ENCODE measurements around the gene TBX20.

The TBX20 gene

DNA sequence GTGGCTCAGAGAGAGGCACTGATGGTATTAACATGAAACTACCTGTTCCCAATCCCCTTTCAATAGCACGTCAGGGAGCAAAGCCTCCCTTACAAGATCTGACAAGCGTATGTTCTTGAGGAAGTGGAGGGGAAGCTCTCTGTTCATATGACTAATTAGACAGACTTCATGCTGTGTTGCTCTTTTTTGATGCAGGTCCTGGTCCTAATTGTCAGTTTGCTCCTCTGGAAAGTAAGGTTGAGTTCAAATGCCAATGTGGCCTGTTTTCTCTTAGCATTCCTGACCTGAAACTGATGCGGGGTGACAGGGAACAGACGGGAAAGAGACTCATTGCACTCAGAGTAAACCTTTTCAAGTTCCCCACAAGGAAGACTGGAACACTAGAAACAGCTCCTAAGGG lies 27.0 kb upstream of the TBX20 start:
- no peak for TF ChIP-seq TCF4 (CRISPR knock-in tag; IDR thresholded peaks at IDR 0.05; ENCODE audit: borderline replicate concordance)
- TF ChIP-seq ZFP30 (CRISPR knock-in tag; IDR thresholded peaks at IDR 0.05): no peak
- TF ChIP-seq CSDC2 (CRISPR knock-in tag; IDR thresholded peaks at IDR 0.05): no peak
- no peak for TF ChIP-seq ISL1 (CRISPR knock-in tag; IDR thresholded peaks at IDR 0.05)
- TF ChIP-seq, protein P1, sequence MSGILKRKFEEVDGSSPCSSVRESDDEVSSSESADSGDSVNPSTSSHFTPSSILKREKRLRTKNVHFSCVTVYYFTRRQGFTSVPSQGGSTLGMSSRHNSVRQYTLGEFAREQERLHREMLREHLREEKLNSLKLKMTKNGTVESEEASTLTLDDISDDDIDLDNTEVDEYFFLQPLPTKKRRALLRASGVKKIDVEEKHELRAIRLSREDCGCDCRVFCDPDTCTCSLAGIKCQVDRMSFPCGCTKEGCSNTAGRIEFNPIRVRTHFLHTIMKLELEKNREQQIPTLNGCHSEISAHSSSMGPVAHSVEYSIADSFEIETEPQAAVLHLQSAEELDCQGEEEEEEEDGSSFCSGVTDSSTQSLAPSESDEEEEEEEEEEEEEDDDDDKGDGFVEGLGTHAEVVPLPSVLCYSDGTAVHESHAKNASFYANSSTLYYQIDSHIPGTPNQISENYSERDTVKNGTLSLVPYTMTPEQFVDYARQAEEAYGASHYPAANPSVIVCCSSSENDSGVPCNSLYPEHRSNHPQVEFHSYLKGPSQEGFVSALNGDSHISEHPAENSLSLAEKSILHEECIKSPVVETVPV (CRISPR knock-in tag; IDR thresholded peaks at IDR 0.05): no peak
- no peak for TF ChIP-seq ZC3H10 (CRISPR knock-in tag; IDR thresholded peaks at IDR 0.05)
- TF ChIP-seq PPARA (CRISPR knock-in tag; IDR thresholded peaks at IDR 0.05; ENCODE audit: borderline replicate concordance): no peak
- TF ChIP-seq TOX (CRISPR knock-in tag; IDR thresholded peaks at IDR 0.05; ENCODE audit: borderline replicate concordance): no peak
- TF ChIP-seq ESRRG (CRISPR knock-in tag; IDR thresholded peaks at IDR 0.05): no peak
- no peak for TF ChIP-seq ZNF565 (CRISPR knock-in tag; conservative IDR thresholded peaks at IDR 0.05; ENCODE audit: low read depth)
- TF ChIP-seq OSR1 (CRISPR knock-in tag; IDR thresholded peaks at IDR 0.05): no peak
- no peak for TF ChIP-seq RARB (CRISPR knock-in tag; IDR thresholded peaks at IDR 0.05)
- TF ChIP-seq, protein P2, sequence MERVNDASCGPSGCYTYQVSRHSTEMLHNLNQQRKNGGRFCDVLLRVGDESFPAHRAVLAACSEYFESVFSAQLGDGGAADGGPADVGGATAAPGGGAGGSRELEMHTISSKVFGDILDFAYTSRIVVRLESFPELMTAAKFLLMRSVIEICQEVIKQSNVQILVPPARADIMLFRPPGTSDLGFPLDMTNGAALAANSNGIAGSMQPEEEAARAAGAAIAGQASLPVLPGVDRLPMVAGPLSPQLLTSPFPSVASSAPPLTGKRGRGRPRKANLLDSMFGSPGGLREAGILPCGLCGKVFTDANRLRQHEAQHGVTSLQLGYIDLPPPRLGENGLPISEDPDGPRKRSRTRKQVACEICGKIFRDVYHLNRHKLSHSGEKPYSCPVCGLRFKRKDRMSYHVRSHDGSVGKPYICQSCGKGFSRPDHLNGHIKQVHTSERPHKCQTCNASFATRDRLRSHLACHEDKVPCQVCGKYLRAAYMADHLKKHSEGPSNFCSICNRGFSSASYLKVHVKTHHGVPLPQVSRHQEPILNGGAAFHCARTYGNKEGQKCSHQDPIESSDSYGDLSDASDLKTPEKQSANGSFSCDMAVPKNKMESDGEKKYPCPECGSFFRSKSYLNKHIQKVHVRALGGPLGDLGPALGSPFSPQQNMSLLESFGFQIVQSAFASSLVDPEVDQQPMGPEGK (CRISPR knock-in tag; IDR thresholded peaks at IDR 0.05; ENCODE audit: borderline replicate concordance): no peak
- TF ChIP-seq SNAI2 (CRISPR knock-in tag; IDR thresholded peaks at IDR 0.05): no peak
- no peak for TF ChIP-seq ZFP3 (CRISPR knock-in tag; IDR thresholded peaks at IDR 0.05)
- TF ChIP-seq CREB5 (CRISPR knock-in tag; IDR thresholded peaks at IDR 0.05; ENCODE audit: low read depth): no peak
- no peak for TF ChIP-seq GLIS3 (CRISPR knock-in tag; IDR thresholded peaks at IDR 0.05)
- TF ChIP-seq BACH2 (CRISPR knock-in tag; IDR thresholded peaks at IDR 0.05; ENCODE audit: borderline replicate concordance): no peak
- no peak for TF ChIP-seq ZNF70 (CRISPR knock-in tag; IDR thresholded peaks at IDR 0.05)
- ATAC-seq: no peak

GRCh38 chr7:35277359-35277758 lies 23.5 kb upstream of the TBX20 start:
- TF ChIP-seq PPARA (CRISPR knock-in tag; IDR thresholded peaks at IDR 0.05; ENCODE audit: borderline replicate concordance): no peak
- TF ChIP-seq ZFP30 (CRISPR knock-in tag; IDR thresholded peaks at IDR 0.05): no peak
- ATAC-seq: no peak

GRCh38 chr7:35272246-35272645 lies 18.3 kb upstream of the TBX20 start:
- no peak for ATAC-seq
- TF ChIP-seq ZFP3 (CRISPR knock-in tag; IDR thresholded peaks at IDR 0.05): no peak
- no peak for TF ChIP-seq ZFP30 (CRISPR knock-in tag; IDR thresholded peaks at IDR 0.05)
- TF ChIP-seq BACH2 (CRISPR knock-in tag; IDR thresholded peaks at IDR 0.05; ENCODE audit: borderline replicate concordance): no peak
- no peak for TF ChIP-seq CREB5 (CRISPR knock-in tag; IDR thresholded peaks at IDR 0.05; ENCODE audit: low read depth)
- TF ChIP-seq RARB (CRISPR knock-in tag; IDR thresholded peaks at IDR 0.05): no peak
- TF ChIP-seq, protein P2 (CRISPR knock-in tag; IDR thresholded peaks at IDR 0.05; ENCODE audit: borderline replicate concordance): no peak
- TF ChIP-seq, protein P3, sequence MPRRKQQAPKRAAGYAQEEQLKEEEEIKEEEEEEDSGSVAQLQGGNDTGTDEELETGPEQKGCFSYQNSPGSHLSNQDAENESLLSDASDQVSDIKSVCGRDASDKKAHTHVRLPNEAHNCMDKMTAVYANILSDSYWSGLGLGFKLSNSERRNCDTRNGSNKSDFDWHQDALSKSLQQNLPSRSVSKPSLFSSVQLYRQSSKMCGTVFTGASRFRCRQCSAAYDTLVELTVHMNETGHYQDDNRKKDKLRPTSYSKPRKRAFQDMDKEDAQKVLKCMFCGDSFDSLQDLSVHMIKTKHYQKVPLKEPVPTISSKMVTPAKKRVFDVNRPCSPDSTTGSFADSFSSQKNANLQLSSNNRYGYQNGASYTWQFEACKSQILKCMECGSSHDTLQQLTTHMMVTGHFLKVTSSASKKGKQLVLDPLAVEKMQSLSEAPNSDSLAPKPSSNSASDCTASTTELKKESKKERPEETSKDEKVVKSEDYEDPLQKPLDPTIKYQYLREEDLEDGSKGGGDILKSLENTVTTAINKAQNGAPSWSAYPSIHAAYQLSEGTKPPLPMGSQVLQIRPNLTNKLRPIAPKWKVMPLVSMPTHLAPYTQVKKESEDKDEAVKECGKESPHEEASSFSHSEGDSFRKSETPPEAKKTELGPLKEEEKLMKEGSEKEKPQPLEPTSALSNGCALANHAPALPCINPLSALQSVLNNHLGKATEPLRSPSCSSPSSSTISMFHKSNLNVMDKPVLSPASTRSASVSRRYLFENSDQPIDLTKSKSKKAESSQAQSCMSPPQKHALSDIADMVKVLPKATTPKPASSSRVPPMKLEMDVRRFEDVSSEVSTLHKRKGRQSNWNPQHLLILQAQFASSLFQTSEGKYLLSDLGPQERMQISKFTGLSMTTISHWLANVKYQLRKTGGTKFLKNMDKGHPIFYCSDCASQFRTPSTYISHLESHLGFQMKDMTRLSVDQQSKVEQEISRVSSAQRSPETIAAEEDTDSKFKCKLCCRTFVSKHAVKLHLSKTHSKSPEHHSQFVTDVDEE (CRISPR knock-in tag; IDR thresholded peaks at IDR 0.05): no peak
- TF ChIP-seq ZNF565 (CRISPR knock-in tag; conservative IDR thresholded peaks at IDR 0.05; ENCODE audit: low read depth): no peak
- TF ChIP-seq ZNF8 (CRISPR knock-in tag; IDR thresholded peaks at IDR 0.05): no peak
